A549 (cell line): ENCODE results near the gene HELQ. TPM values are rescaled to one million over a fixed set of nuclear protein-coding genes. Genes with fewer than 3 reads are reported as not detected.

Source experiments
- ATAC-seq, 2 experiments: fragments of 200-7000 bp in 1 of 2; fragments of >200 bp in 1 of 2; cut with Nextera tagmentation in 1 of 2; cut with Tn5 transposase in 1 of 2; 3 replicates each; pipeline versions ENCODE4 v1.8.0 to v1.9.1; 2018 to 2020; ENCODE audit warnings: mild to moderate bottlenecking in 1 of 2, moderate library complexity in 1 of 2
- CTCF ChIA-PET: fragments of 300-600 bp; sonication (Branson Sonifier 250); formaldehyde crosslinking; extraction: SDS; loops from one replicate; lab custom pipeline; 2021; ENCODE audit warnings: antibody characterized with exemption, inconsistent platforms; lab: Yijun Ruan, JAX
- POLR2A ChIA-PET: fragments of 350-600 bp; formaldehyde crosslinking; extraction: SDS; loops from one replicate; lab custom pipeline; 2021; ENCODE audit warnings: antibody characterized with exemption, inconsistent platforms; lab: Yijun Ruan, JAX
- DNase-seq, 2 experiments: peaks; one replicate each; pipeline versions ENCODE4 v3.0.0 to v3.0.0-alpha.2; 2011 to 2016; ENCODE audit warnings: low read depth in 1 of 2, low spot score in 1 of 2
- FAIRE-seq: peaks from 2 replicates; lab custom pipeline; 2011; peaks lifted over from hg19 to GRCh38; lab: Jason Lieb, UNC
- H3K27ac ChIP-seq, 2 experiments: fragments of >200 bp; sonication (Bioruptor Twin); formaldehyde crosslinking; 3 replicates each; pipeline ENCODE4 v1.5.1; 2016 to 2017
- H3K4me1 ChIP-seq: fragments of >200 bp; sonication (Bioruptor Twin); formaldehyde crosslinking; 3 replicates; pipeline ENCODE4 v1.6.1; 2016
- H3K4me2 ChIP-seq: fragments of >200 bp; sonication (Bioruptor Twin); formaldehyde crosslinking; 3 replicates; pipeline ENCODE4 v1.6.1; 2016
- H3K4me3 ChIP-seq: fragments of >200 bp; sonication (Bioruptor Twin); formaldehyde crosslinking; 3 replicates; pipeline ENCODE4 v1.5.1; 2016
- H3K9me3 ChIP-seq: fragments of >200 bp; sonication (Bioruptor Twin); formaldehyde crosslinking; 3 replicates; pipeline ENCODE4 v1.6.1; 2016
- CBX2 ChIP-seq: fragments of 200-600 bp; sonication (generic); IDR thresholded peaks from 2 replicates; pipeline ENCODE4 v1.6.1; 2016; ENCODE audit warnings: low read depth, mild to moderate bottlenecking, borderline replicate concordance
- CBX8 ChIP-seq: fragments of 200-600 bp; sonication (generic); IDR thresholded peaks from 2 replicates; pipeline ENCODE4 v1.6.1; 2016
- CEBPB ChIP-seq, 2 experiments: fragments of >200 bp in 1 of 2; sonication (Bioruptor Twin) in 1 of 2; formaldehyde crosslinking in 1 of 2; IDR thresholded peaks; 2 replicates each; pipeline ENCODE4 v1.6.1; 2012 to 2016
- CHD2 ChIP-seq: fragments of 150-350 bp; IDR thresholded peaks from 2 replicates; pipeline ENCODE4 v1.6.1; 2014; ENCODE audit warnings: low read length; ENCODE audit not compliant: partially characterized antibody
- CTCF ChIP-seq: fragments of >200 bp; sonication (Bioruptor Twin); formaldehyde crosslinking; IDR thresholded peaks from 3 replicates; pipeline ENCODE4 v1.5.1; 2016
- EP300 ChIP-seq, 2 experiments: fragments of >200 bp; sonication (Bioruptor Twin); formaldehyde crosslinking; IDR thresholded peaks; 2 replicates in 1 of 2; 3 replicates in 1 of 2; pipeline ENCODE4 v1.6.1; 2016 to 2017
- ESRRA ChIP-seq: fragments of 150-350 bp; IDR thresholded peaks from 2 replicates; pipeline ENCODE4 v1.6.1; 2014; ENCODE audit warnings: mild to moderate bottlenecking, low read length, borderline replicate concordance
- FOSB ChIP-seq: fragments of 250-450 bp; sonication (Bioruptor Pico); IDR thresholded peaks from 2 replicates; pipeline ENCODE4 v1.5.0; 2020; ENCODE audit warnings: mild to moderate bottlenecking, moderate library complexity
- FOSL2 ChIP-seq, 2 experiments: fragments of 450-650 bp in 1 of 2; fragments of >200 bp in 1 of 2; sonication (Bioruptor Twin) in 1 of 2; formaldehyde crosslinking; IDR thresholded peaks; 2 replicates each; pipeline versions ENCODE4 v1.5.0 to v1.6.1; 2016 to 2020; ENCODE audit warnings: mild to moderate bottlenecking in 1 of 2, moderate library complexity in 1 of 2
- HDAC2 ChIP-seq: fragments of 200-600 bp; sonication (generic); IDR thresholded peaks from 2 replicates; pipeline ENCODE4 v1.6.1; 2016
- HES2 ChIP-seq: fragments of >200 bp; sonication (Bioruptor Twin); formaldehyde crosslinking; IDR thresholded peaks from 2 replicates; pipeline ENCODE4 v1.6.1; 2016
- HMGXB4 ChIP-seq: fragments of 250-450 bp; sonication (Bioruptor Pico); IDR thresholded peaks from 2 replicates; pipeline ENCODE4 v1.5.0; 2021; ENCODE audit warnings: mild to moderate bottlenecking, moderate library complexity, borderline replicate concordance
- HOXA7 ChIP-seq: fragments of 250-450 bp; sonication (Bioruptor Pico); IDR thresholded peaks from 2 replicates; pipeline ENCODE4 v1.5.0; 2020; ENCODE audit warnings: mild to moderate bottlenecking, moderate library complexity
- HOXB13 ChIP-seq: fragments of 250-450 bp; sonication (Bioruptor Pico); IDR thresholded peaks from 2 replicates; pipeline ENCODE4 v1.5.0; 2020; ENCODE audit warnings: low read depth, mild to moderate bottlenecking, moderate library complexity
- HOXB5 ChIP-seq: fragments of 250-450 bp; sonication (Bioruptor Pico); IDR thresholded peaks from 2 replicates; pipeline ENCODE4 v1.5.0; 2020; ENCODE audit warnings: mild to moderate bottlenecking, moderate library complexity
- JUN ChIP-seq, 2 experiments: fragments of >200 bp; sonication (Bioruptor Twin); formaldehyde crosslinking; IDR thresholded peaks; 2 replicates in 1 of 2; 3 replicates in 1 of 2; pipeline ENCODE4 v1.6.1; 2016 to 2017
- JUNB ChIP-seq: fragments of >200 bp; sonication (Bioruptor Twin); formaldehyde crosslinking; IDR thresholded peaks from 2 replicates; pipeline ENCODE4 v1.6.1; 2016
- KDM1A ChIP-seq: fragments of 200-600 bp; sonication (generic); IDR thresholded peaks from 2 replicates; pipeline ENCODE4 v1.6.1; 2016; ENCODE audit warnings: low read depth, mild to moderate bottlenecking
- KDM5A ChIP-seq: fragments of 200-600 bp; sonication (generic); IDR thresholded peaks from 2 replicates; pipeline ENCODE4 v1.6.1; 2016; ENCODE audit warnings: antibody characterized with exemption, mild to moderate bottlenecking
- MAX ChIP-seq: IDR thresholded peaks from 2 replicates; pipeline ENCODE4 v1.6.1; 2012
- MYC ChIP-seq: IDR thresholded peaks from 2 replicates; pipeline ENCODE4 v1.6.1; 2012; ENCODE audit warnings: mild to moderate bottlenecking, inconsistent platforms, low read length, improper control_type of control experiment, borderline replicate concordance
- NPAS2 ChIP-seq: fragments of 250-450 bp; sonication (Bioruptor Pico); IDR thresholded peaks from 2 replicates; pipeline ENCODE4 v1.8.0; 2022; ENCODE audit warnings: mild to moderate bottlenecking, moderate library complexity, borderline replicate concordance
- NR3C1 ChIP-seq: fragments of >200 bp; sonication (Bioruptor Twin); formaldehyde crosslinking; IDR thresholded peaks from 3 replicates; pipeline ENCODE4 v1.6.1; 2017
- POLR2A ChIP-seq: IDR thresholded peaks from 2 replicates; pipeline ENCODE4 v1.6.1; 2012; ENCODE audit warnings: mild to moderate bottlenecking, low read length
- POLR2AphosphoS2 ChIP-seq: conservative IDR thresholded peaks from 2 replicates; pipeline ENCODE4 v1.6.1; 2012; ENCODE audit warnings: low read length, improper control_type of control experiment, inconsistent platforms
- RARB ChIP-seq: fragments of 250-450 bp; sonication (Bioruptor Pico); IDR thresholded peaks from 2 replicates; pipeline ENCODE4 v1.8.0; 2021; ENCODE audit warnings: mild to moderate bottlenecking, moderate library complexity
- RFX5 ChIP-seq: fragments of 450-650 bp; IDR thresholded peaks from 2 replicates; pipeline ENCODE4 v1.7.1; 2014; ENCODE audit warnings: antibody characterized with exemption, mild to moderate bottlenecking, moderate library complexity
- TP53 ChIP-seq: fragments of 250-450 bp; sonication (Bioruptor Pico); IDR thresholded peaks from 2 replicates; pipeline ENCODE4 v1.5.0; 2021; ENCODE audit warnings: mild to moderate bottlenecking, moderate library complexity
- WGBS: methylation state at CpG from one replicate; pipeline ENCODE4 v1.1.6; 2017; ENCODE audit errors: missing lambda C conversion rate; 5-methylcytosine and 5-hydroxymethylcytosine counted together
- polyA plus RNA-seq, 4 experiments: library from polyadenylated mRNA; depleted of rRNA in 3 of 4; stranded (reverse); fragments of >200 nt; fragmentation: RNase III in 1 of 4; extraction: RNeasy Plus Mini Kit Qiagen cat#74134 plus additional on column Dnase treatment in 1 of 4; gene quantifications; 2 replicates in 3 of 4; 3 replicates in 1 of 4; pipeline ENCODE4 v1.2.3, GENCODE V29; 2011 to 2017

HELQ gene
- polyA plus RNA-seq, 2 of the 4 experiments (the other 2 are of a cell fraction), result 5.1 to 7.3 TPM

GRCh38 chr4:83489711-83490326, 34.2 kb upstream of the HELQ start:
- 33% methylated on average over 1 of the region's 1 CpG for WGBS
- TF ChIP-seq FOSL2 (IDR thresholded peaks at IDR 0.05), result no peak
- TF ChIP-seq FOSL2 (CRISPR knock-in tag; IDR thresholded peaks at IDR 0.05), result no peak
- TF ChIP-seq CEBPB (IDR thresholded peaks at IDR 0.05), result no peak
- no peak for TF ChIP-seq HOXB5 (CRISPR knock-in tag)
- TF ChIP-seq KDM1A, result no peak
- no peak for TF ChIP-seq POLR2A
- no peak for TF ChIP-seq NR3C1
- no peak for TF ChIP-seq JUNB
- no peak for TF ChIP-seq FOSB (CRISPR knock-in tag)
- no peak for TF ChIP-seq HOXA7 (CRISPR knock-in tag)
- TF ChIP-seq HMGXB4 (CRISPR knock-in tag), result no peak
- no peak for TF ChIP-seq TP53 (CRISPR knock-in tag)
- no peak for TF ChIP-seq HOXB13 (CRISPR knock-in tag)
- TF ChIP-seq HES2, result no peak
- no peak for TF ChIP-seq CBX8
- DNase-seq, result no peak
- POLR2A ChIA-PET, result no interaction called here
- FAIRE-seq, result no peak
- peaks cover 7% of the 10 kb centered on the region; the same call in 1 of the 3 replicates for H3K4me1 ChIP-seq
- no peak overlapping the region for H3K4me3 ChIP-seq
- CTCF ChIA-PET, result interaction anchor here (1.0 to 2.1 kb wide), 4 partner anchors 93 to 157 kb away, joined by 3 to 9 read pairs (median 4); no protein-coding TSS in a partner anchor
- no peak overlapping the region for H3K4me2 ChIP-seq
- ATAC-seq, result no peak
- no peaks in the 10 kb centered on the region for H3K9me3 ChIP-seq
- no peak overlapping the region for H3K27ac ChIP-seq

- DNase-seq (no peak), ATAC-seq (no peak), FAIRE-seq (no peak)
- ChIA-PET CTCF (interaction anchor here (1.1 kb wide), 1 partner anchor 158 kb away, joined by 5 read pairs; no protein-coding TSS in a partner anchor), POLR2A (no interaction called here)
- H3K4me3 ChIP-seq, result no peak overlapping the region
- 84% methylated on average over 3 of the region's 3 CpGs for WGBS
- H3K4me2 ChIP-seq, result no peak overlapping the region
- TF ChIP-seq RARB, result no peak
- TF ChIP-seq CTCF, result no peak
- TF ChIP-seq EP300 (IDR thresholded peaks at IDR 0.05), result no peak
- no peak for TF ChIP-seq KDM5A
- no peak for TF ChIP-seq POLR2AphosphoS2
- TF ChIP-seq HDAC2, result no peak
- no peak for TF ChIP-seq HOXB5 (CRISPR knock-in tag)
- no peak for TF ChIP-seq CEBPB (IDR thresholded peaks at IDR 0.05)
- no peak for TF ChIP-seq MAX
- no peak for TF ChIP-seq MYC
- TF ChIP-seq NPAS2 (CRISPR knock-in tag), result no peak
- no peak for TF ChIP-seq RFX5
- no peak for TF ChIP-seq CHD2
- TF ChIP-seq CBX2, result no peak
- no peak for TF ChIP-seq ESRRA
- TF ChIP-seq JUN (IDR thresholded peaks at IDR 0.05), result no peak
- no peak overlapping the region for H3K27ac ChIP-seq
- H3K4me1 ChIP-seq, result peaks cover 12% of the 10 kb centered on the region; the same call in 2 of the 3 replicates
- H3K9me3 ChIP-seq, result no peaks in the 10 kb centered on the region
Measured at GRCh38 chr4:83486457-83487129, 31.0 kb upstream of the HELQ start.
